Fibroblast of villous mesenchyme (primary cell): ENCODE results near the gene SRD5A1. TPM values are rescaled to one million over a fixed set of nuclear protein-coding genes. Genes with fewer than 3 reads are reported as not detected.
"Not testable (repeated sequence)": the region's sequence is repeated elsewhere in the genome, so short reads cannot be mapped to it uniquely, and the experiment has no call there.

Experiments used
- DNase-seq: peaks from one replicate; pipeline ENCODE4 v3.0.0-alpha.2; 2010; ENCODE audit warnings: low read depth
- H3K4me3 ChIP-seq: 2 replicates; pipeline ENCODE4 v1.5.1; 2011; ENCODE audit warnings: low read depth, mild to moderate bottlenecking, low read length
- total RNA-seq: library from RNA; depleted of rRNA; stranded (reverse); fragments of >200 nt; gene quantifications from 2 replicates; pipeline ENCODE4 v1.2.3, GENCODE V29; 2012
- TF ChIP-seq, protein P1 (sequence below): IDR thresholded peaks from 2 replicates; pipeline ENCODE4 v1.5.1; 2012; ENCODE audit warnings: low read depth, mild to moderate bottlenecking, low read length; ENCODE audit not compliant: insufficient read depth

The SRD5A1 gene
- total RNA-seq, 1 donor, result 7.3 TPM

DNA sequence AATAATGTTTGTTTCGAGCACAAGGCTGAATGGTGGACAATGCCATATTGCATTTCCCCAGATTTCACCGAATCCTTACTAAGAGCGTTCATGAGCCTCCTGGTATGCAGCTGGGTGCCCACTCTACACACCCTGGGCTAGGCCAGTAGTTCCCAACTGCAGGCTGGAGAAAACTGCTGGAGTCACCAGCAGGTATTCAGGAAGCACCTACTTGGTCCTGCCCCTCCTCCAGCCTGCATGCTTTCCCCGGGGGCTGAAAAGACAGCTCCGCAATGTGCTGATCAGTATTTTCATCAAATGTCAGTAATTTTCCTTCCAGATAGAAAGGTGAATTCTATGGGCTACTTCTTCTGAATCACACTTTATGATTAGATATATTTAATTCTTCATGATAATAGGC is 34.4 kb downstream of the SRD5A1 start:
- DNase-seq, result no peak
- TF ChIP-seq, protein P1, sequence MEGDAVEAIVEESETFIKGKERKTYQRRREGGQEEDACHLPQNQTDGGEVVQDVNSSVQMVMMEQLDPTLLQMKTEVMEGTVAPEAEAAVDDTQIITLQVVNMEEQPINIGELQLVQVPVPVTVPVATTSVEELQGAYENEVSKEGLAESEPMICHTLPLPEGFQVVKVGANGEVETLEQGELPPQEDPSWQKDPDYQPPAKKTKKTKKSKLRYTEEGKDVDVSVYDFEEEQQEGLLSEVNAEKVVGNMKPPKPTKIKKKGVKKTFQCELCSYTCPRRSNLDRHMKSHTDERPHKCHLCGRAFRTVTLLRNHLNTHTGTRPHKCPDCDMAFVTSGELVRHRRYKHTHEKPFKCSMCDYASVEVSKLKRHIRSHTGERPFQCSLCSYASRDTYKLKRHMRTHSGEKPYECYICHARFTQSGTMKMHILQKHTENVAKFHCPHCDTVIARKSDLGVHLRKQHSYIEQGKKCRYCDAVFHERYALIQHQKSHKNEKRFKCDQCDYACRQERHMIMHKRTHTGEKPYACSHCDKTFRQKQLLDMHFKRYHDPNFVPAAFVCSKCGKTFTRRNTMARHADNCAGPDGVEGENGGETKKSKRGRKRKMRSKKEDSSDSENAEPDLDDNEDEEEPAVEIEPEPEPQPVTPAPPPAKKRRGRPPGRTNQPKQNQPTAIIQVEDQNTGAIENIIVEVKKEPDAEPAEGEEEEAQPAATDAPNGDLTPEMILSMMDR, result no peak
- H3K4me3 ChIP-seq, result no peak overlapping the region

DNA sequence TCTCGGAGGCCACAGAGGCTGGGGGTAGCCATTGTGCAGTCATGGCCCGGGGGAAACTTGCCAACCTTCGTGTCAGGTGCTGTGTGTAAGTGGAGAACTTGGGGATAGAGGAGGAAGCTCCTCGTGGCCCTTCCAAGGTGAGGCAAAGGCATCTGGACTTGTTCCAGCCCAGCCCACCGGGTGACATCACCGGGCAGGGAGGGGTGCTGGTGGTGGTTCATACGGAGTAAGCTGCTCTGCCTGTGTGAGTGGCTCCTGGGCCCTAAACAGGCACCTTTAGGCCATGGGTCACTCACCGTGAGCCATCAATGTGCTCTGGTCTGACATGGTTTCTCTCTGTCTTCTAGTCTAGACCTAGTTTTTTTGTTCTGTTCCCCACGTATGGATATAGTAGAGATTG is 35.5 kb downstream of the SRD5A1 start:
- H3K4me3 ChIP-seq, DNase-seq: not testable (repeated sequence)

DNA sequence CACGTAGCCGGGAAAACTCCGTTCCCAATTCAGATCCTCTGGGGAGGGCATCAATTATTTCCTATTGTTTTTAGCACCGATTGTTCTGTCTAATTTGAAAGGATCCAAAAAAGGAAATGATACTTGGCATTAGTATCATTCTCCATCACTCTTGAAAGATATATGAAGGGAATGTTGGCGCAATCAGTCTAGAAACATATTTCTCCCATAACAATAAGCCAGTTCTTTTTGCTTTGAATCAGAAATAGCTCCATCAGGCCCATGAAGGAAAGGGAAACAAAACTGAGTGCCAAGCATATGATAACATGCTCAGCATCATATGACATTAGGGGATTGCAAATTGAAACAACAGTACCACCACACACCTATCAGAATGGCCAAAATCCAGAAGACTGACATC is 39.8 kb downstream of the SRD5A1 start:
- no peak overlapping the region for H3K4me3 ChIP-seq
- no peak for DNase-seq
- TF ChIP-seq, protein P1, result no peak

DNA sequence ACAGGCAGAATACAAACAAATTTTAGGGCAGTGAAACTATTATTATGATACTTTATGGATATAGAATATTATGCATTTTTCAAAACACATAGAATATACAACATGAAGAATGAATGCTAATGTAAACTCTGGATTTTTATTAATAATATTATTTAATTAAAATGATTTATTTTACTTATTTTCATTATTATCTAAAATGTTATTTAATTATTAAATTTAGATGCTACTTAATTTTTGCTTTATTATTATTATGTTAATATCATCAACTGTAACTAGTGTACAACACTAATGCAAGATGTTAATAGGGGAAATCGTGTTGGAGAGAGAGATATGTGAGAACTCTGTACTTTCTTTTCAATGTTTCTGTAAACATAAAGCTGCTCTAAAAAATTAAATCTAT is 40.7 kb downstream of the SRD5A1 start:
- DNase-seq, result no peak
- TF ChIP-seq, protein P1, result no peak
- no peak overlapping the region for H3K4me3 ChIP-seq

DNA sequence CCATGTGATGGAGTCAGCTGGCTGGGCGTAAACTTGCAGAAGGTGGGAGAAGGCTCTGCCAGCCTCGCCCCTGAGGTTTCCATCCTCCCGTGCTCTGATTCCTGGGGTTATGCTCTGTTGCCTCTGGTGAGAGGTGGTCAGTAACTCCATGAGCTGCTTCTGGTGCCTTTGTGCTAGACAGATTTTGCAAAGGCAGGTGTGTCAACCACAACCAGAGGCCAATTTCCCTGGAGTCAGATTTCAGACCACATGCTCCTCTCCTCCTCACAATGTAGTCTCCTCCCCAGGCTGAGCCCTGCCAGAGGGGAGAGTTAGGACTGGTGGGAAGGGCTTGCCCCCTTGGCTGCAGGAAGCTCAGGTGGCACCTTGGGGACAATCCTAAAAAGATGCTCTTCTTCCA is 41.2 kb downstream of the SRD5A1 start:
- TF ChIP-seq, protein P1, result no peak
- H3K4me3 ChIP-seq, result no peak overlapping the region
- DNase-seq, result no peak

DNA sequence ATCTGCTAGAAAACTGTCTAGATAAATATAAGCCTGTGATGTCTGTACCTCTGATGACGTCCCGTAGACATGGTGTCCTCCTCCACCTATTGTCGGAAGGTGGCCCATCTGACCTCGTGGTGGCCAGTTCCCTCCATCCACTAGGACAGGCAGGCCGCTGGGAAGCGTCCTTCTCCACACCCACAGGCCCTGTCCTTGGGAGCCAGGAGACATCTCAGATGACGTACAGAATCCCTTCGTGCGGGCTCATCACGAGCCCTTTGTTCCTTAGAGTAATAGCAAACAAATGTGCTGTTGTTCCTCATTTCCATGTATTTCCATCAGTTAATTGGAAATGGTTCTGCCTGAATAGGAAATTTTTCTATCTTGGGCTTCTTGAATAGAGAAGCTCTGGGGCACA is 41.6 kb downstream of the SRD5A1 start:
- TF ChIP-seq, protein P1, result no peak
- no peak overlapping the region for H3K4me3 ChIP-seq
- no peak for DNase-seq

DNA sequence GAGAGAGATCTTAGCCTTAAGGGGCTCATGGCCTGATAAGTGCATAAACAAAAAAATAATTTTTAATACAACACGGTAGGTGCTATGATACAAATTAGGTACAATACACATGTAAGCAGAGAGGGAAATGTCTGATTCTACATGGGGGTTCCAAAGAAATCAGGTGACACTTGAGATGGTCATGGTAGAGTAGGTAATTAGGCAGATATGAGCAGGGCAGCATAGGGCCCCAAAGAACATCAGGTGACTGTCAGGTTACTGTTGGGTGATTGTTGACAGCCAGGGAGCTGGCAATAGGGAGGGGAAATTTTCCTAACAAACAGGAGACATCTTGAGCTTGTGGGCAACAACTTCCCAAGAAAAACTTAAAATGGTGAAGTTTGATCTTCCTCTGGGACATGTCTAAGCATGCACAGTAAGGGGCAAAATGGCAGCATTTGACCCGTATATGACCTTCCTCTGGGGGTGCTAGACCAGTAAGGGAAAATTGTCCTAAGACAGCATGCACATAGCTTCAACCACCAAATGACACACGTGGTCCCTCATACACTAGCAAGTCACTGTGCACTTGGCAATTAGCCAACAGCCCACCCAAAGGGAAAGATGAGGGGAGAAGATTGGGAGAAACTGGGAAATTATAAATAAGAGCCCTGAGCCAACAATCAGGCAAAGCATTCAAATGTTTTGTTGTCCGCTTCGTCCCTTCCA is 42.7 kb downstream of the SRD5A1 start:
- TF ChIP-seq, protein P1, result no peak
- no peak for DNase-seq
- no peak overlapping the region for H3K4me3 ChIP-seq
